GM13976 (cell line): ENCODE measurements around the gene CCNL2.

Experiments
- DNase-seq: peaks from one replicate; pipeline ENCODE4 v3.0.0; 2012; ENCODE audit warnings: low spot score
- in situ Hi-C: fragments of 300-500 bp; cut with MboI; formaldehyde crosslinking; loops from one replicate; pipeline ENCODE4 v1.12.0; 2022; ENCODE audit warnings: low sequenced_read_pairs, mixed read lengths, inconsistent platforms; ENCODE audit not compliant: unreplicated experiment
- TF ChIP-seq, protein P1 (sequence below): IDR thresholded peaks from 2 replicates; pipeline ENCODE4 v1.5.1; 2012; ENCODE audit warnings: borderline replicate concordance, mild to moderate bottlenecking; ENCODE audit not compliant: insufficient read depth; ENCODE audit errors: extremely low read depth, missing control alignments, control extremely low read depth

The CCNL2 gene

DNA sequence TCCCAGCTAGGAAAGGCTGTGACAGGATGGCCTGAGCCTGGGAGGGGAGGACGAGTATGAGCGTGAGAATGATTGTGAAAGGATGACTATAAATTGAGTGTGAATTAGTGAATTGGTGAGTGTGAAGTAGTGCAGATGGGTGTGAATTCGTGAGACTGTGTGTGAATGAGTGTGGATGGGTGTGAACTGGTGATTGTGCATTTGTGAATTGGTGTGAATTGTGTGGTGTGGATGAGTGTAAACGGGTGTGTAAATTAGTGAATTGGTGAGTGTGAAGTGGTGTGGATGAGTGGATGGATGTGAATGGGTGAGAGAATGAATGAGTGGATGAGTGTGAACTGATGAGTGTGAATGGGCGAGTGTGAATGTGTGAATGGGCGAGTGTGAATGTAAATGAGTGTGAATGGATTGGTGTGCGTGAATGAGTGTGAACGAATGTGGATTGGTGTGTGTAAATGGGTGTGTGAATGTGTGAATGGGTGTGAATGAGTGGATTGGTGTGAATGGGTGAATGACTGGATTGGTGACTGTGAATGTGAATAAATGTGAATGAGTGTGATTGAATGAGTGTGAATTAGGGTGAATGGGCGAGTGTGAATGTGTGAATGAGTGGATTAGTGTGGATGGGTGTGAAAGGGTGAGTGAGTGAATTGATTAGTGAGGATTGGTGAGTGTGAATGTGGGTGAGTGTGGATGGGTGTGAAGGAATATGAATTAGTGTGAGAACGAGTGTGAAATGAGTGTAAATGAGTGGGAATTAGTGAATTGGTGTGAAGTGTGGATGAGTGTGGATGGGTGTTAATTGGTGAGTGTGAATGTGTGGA is 33.0 kb downstream of the CCNL2 start:
- TF ChIP-seq, protein P1, sequence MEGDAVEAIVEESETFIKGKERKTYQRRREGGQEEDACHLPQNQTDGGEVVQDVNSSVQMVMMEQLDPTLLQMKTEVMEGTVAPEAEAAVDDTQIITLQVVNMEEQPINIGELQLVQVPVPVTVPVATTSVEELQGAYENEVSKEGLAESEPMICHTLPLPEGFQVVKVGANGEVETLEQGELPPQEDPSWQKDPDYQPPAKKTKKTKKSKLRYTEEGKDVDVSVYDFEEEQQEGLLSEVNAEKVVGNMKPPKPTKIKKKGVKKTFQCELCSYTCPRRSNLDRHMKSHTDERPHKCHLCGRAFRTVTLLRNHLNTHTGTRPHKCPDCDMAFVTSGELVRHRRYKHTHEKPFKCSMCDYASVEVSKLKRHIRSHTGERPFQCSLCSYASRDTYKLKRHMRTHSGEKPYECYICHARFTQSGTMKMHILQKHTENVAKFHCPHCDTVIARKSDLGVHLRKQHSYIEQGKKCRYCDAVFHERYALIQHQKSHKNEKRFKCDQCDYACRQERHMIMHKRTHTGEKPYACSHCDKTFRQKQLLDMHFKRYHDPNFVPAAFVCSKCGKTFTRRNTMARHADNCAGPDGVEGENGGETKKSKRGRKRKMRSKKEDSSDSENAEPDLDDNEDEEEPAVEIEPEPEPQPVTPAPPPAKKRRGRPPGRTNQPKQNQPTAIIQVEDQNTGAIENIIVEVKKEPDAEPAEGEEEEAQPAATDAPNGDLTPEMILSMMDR, result no peak
- in situ Hi-C loops, result no loop called here
- no peak for DNase-seq

- in situ Hi-C loops, result no loop called here
- TF ChIP-seq, protein P1, result no peak
Measured at GRCh38 chr1:1364266-1364665, 34.9 kb downstream of the CCNL2 start.

GRCh38 chr1:1361982-1362423 is 37.1 kb downstream of the CCNL2 start:
- DNase-seq, result no peak
- TF ChIP-seq, protein P1, result no peak
- in situ Hi-C loops, result no loop called here

More at GRCh38 chr1:1364266-1364665, 34.9 kb downstream of the CCNL2 start:
- no peak for DNase-seq

- no peak for DNase-seq
- in situ Hi-C loops, result no loop called here
- TF ChIP-seq, protein P1, result no peak
Measured at GRCh38 chr1:1361233-1361981, 37.7 kb downstream of the CCNL2 start.

GRCh38 chr1:1360506-1361169 is 38.5 kb downstream of the CCNL2 start:
- in situ Hi-C loops, result no loop called here
- DNase-seq, result no peak
- TF ChIP-seq, protein P1, result no peak
